Breast epithelium (tissue), 4 donors: ENCODE data around the gene TTYH3. TPM values are rescaled to one million over a fixed set of nuclear protein-coding genes. Genes with fewer than 3 reads are reported as not detected.

Source experiments
- DNase-seq, 2 donors: peaks; one replicate each; pipeline ENCODE4 v3.0.0-alpha.2; 2019; ENCODE audit warnings: low spot score in 2 of 2
- H3K27ac ChIP-seq, 2 donors: fragments of 200-600 bp; sonication (generic) in 1 of 2; one replicate each; pipeline ENCODE4 v1.5.1; 2016 to 2019; ENCODE audit warnings: mild to moderate bottlenecking in 1 of 2
- H3K27me3 ChIP-seq, 2 donors: fragments of 200-600 bp; sonication (generic) in 1 of 2; one replicate each; pipeline versions ENCODE4 v1.5.1 to v1.6.0; 2017 to 2019; ENCODE audit warnings: control low read depth in 1 of 2, mild to moderate bottlenecking in 1 of 2
- H3K36me3 ChIP-seq: fragments of 200-600 bp; one replicate; pipeline ENCODE4 v1.5.1; 2019
- H3K4me1 ChIP-seq, 2 donors: fragments of 200-600 bp; sonication (generic); one replicate each; pipeline ENCODE4 v1.5.1; 2016 to 2019; ENCODE audit warnings: control low read depth in 1 of 2
- H3K4me3 ChIP-seq, 3 donors: fragments of 200-600 bp; sonication (generic); 1 replicate in 2 of 3; 2 replicates in 1 of 3; pipeline ENCODE4 v1.5.1; 2016 to 2019; ENCODE audit warnings: mild to moderate bottlenecking in 3 of 3, moderate library complexity in 2 of 3
- H3K9me3 ChIP-seq, 2 donors: fragments of 200-600 bp; sonication (generic) in 1 of 2; one replicate each; pipeline ENCODE4 v1.5.1; 2016 to 2019; ENCODE audit warnings: control low read depth in 1 of 2
- POLR2A ChIP-seq: fragments of 450-650 bp; IDR thresholded peaks from one replicate; pipeline ENCODE4 v1.6.1; 2016; ENCODE audit warnings: antibody characterized with exemption, mild to moderate bottlenecking, moderate library complexity
- POLR2AphosphoS5 ChIP-seq, 3 donors: sonication (generic); formaldehyde crosslinking; IDR thresholded peaks; one replicate each; pipeline ENCODE4 v1.6.1; 2017; ENCODE audit warnings: antibody characterized with exemption in 3 of 3
- intact Hi-C: fragments of 100-400 bp; cut with DNase I; formaldehyde crosslinking; loops from one replicate; pipeline ENCODE4 v1.15.1; 2023; ENCODE audit warnings: low total_unique reads
- total RNA-seq, 3 donors: library from RNA; depleted of rRNA; stranded (reverse); fragments of >200 nt; gene quantifications; one replicate each; pipeline ENCODE4 v1.1.0, GENCODE V29; 2016
- TF ChIP-seq, protein P1 (sequence below), 3 donors: fragments of 450-650 bp; IDR thresholded peaks; one replicate each; pipeline ENCODE4 v1.5.1; 2016 to 2017; ENCODE audit warnings: antibody characterized with exemption in 3 of 3, mild to moderate bottlenecking in 3 of 3, moderate library complexity in 3 of 3

The TTYH3 gene
- total RNA-seq, 3 donors from 2014 or later = 11.6 to 17.9 (median 17.4) TPM

DNA sequence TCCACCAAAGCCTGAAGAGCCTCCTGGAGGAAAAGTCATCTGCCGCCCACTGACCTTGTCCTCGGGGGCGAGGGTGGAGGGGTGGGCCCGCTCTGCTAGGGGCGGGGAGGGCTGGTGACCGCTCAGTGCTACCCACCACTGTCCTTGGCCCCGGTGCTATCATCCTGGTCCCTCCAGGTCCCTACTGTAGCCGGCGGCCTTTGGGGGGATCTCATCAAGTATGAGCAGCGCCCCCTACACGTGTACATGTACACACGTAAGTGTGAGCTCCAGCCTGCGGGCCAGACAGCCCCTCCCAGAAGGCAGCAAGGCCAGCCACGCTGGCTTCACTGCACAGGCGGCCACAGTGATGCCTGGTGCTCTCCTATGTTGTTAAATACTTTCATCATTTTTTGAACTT is 19.6 kb downstream of the TTYH3 start:
- H3K36me3 ChIP-seq = no peaks in the 10 kb centered on the region
- no peaks in the 10 kb centered on the region for H3K4me1 ChIP-seq
- H3K27me3 ChIP-seq = no peaks in the 10 kb centered on the region
- DNase-seq = no peak
- H3K27ac ChIP-seq = no peak overlapping the region
- TF ChIP-seq POLR2AphosphoS5 (IDR thresholded peaks at IDR 0.05) = no peak
- TF ChIP-seq POLR2A = no peak
- TF ChIP-seq, protein P1, sequence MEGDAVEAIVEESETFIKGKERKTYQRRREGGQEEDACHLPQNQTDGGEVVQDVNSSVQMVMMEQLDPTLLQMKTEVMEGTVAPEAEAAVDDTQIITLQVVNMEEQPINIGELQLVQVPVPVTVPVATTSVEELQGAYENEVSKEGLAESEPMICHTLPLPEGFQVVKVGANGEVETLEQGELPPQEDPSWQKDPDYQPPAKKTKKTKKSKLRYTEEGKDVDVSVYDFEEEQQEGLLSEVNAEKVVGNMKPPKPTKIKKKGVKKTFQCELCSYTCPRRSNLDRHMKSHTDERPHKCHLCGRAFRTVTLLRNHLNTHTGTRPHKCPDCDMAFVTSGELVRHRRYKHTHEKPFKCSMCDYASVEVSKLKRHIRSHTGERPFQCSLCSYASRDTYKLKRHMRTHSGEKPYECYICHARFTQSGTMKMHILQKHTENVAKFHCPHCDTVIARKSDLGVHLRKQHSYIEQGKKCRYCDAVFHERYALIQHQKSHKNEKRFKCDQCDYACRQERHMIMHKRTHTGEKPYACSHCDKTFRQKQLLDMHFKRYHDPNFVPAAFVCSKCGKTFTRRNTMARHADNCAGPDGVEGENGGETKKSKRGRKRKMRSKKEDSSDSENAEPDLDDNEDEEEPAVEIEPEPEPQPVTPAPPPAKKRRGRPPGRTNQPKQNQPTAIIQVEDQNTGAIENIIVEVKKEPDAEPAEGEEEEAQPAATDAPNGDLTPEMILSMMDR (IDR thresholded peaks at IDR 0.05) = no peak
- H3K4me3 ChIP-seq = no peak overlapping the region
- H3K9me3 ChIP-seq = no peaks in the 10 kb centered on the region
- intact Hi-C loops = no loop called here

DNA sequence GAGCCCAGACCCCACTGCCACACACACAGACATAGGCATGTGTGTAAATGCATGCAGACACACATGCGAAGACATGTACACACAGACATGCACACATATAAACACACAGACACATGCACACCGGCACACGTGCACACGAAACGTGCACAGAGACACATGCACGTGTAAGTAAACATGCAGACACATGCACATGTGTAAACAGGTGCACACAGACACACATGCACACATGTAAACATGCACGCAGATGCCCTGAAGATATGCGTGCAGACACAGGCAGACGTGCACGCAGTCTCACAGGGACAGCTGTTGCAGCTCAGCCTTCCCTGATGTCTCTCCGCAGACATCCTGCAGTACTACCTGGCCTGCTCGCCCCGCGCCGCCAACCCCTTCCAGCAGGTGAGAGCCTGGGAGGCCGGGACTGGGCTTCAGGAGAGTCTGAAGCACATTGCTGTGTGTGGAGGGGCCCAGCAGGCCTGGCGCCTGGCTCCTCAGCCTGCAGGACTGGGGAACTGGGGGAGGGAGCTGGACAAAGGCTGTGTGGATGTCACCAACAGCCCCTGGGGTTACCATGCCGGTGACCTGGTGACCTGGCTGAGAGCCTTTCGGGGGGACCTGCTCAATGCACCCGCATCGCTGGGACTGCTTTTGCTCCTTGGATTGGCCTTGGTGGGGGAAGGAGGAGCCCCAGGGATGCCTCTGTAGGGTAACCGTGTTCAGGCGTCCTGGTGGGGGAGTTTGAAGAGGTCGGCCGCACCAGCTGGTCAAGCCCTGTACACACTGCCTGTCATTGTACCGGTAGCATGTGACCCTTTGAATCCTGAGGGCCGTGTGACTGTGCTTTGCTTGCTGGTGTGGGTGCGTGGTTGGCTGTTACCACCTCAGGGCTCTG is 20.3 kb downstream of the TTYH3 start:
- H3K36me3 ChIP-seq = no peaks in the 10 kb centered on the region
- no peak overlapping the region for H3K4me3 ChIP-seq
- no peaks in the 10 kb centered on the region for H3K4me1 ChIP-seq
- intact Hi-C loops = no loop called here
- TF ChIP-seq POLR2AphosphoS5 (IDR thresholded peaks at IDR 0.05) (no peak), POLR2A (no peak)
- TF ChIP-seq, protein P1 (IDR thresholded peaks at IDR 0.05) = no peak
- no peaks in the 10 kb centered on the region for H3K9me3 ChIP-seq
- DNase-seq = no peak
- no peaks in the 10 kb centered on the region for H3K27me3 ChIP-seq
- no peak overlapping the region for H3K27ac ChIP-seq

DNA sequence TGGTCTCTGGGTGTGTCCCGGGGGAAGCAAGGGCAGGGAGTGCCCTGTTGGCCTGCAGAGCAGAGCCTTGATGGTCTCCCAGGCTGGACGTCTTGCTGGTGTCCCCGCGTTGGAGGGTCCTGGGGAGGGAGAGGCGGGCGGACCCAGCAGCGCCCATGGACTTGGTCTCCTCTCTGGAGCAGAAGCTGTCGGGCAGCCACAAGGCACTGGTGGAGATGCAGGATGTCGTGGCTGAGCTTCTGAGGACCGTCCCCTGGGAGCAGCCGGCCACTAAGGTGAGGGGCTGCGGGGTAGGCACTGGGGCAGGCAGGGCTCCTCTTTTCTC is 20.9 kb downstream of the TTYH3 start:
- no peaks in the 10 kb centered on the region for H3K4me1 ChIP-seq
- no peak overlapping the region for H3K4me3 ChIP-seq
- H3K27ac ChIP-seq = no peak overlapping the region
- intact Hi-C loops = no loop called here
- TF ChIP-seq POLR2A (no peak), POLR2AphosphoS5 (IDR thresholded peaks at IDR 0.05) (no peak)
- TF ChIP-seq, protein P1 (IDR thresholded peaks at IDR 0.05) = no peak
- no peaks in the 10 kb centered on the region for H3K9me3 ChIP-seq
- no peaks in the 10 kb centered on the region for H3K36me3 ChIP-seq
- DNase-seq = no peak
- no peaks in the 10 kb centered on the region for H3K27me3 ChIP-seq

DNA sequence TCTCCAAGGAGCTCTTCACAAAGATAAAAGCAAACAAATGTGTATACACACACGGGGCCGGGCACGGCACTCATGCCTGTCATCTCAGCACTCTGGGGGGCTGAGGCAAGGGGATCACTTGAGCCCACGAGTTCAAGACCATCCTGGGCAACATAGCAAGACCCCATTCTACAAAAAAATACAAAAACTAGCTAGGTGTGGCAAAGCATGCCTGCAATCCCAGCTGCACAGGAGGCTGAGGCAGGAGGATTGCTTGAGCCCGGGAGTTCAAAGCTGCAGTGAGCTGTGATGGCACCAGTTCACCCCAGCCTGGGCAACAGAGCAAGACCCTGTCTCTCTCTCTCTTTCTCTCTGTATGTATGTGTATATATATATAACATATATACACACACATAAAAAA is 22.3 kb downstream of the TTYH3 start:
- TF ChIP-seq POLR2A (no peak), POLR2AphosphoS5 (IDR thresholded peaks at IDR 0.05) (no peak)
- TF ChIP-seq, protein P1 (IDR thresholded peaks at IDR 0.05) = no peak
- no peak for DNase-seq
- intact Hi-C loops = no loop called here
- Histone ChIP-seq H3K27ac (no peak overlapping the region), H3K36me3 (no peaks in the 10 kb centered on the region), H3K4me1 (no peaks in the 10 kb centered on the region), H3K27me3 (no peaks in the 10 kb centered on the region), H3K9me3 (no peaks in the 10 kb centered on the region), H3K4me3 (no peak overlapping the region)

DNA sequence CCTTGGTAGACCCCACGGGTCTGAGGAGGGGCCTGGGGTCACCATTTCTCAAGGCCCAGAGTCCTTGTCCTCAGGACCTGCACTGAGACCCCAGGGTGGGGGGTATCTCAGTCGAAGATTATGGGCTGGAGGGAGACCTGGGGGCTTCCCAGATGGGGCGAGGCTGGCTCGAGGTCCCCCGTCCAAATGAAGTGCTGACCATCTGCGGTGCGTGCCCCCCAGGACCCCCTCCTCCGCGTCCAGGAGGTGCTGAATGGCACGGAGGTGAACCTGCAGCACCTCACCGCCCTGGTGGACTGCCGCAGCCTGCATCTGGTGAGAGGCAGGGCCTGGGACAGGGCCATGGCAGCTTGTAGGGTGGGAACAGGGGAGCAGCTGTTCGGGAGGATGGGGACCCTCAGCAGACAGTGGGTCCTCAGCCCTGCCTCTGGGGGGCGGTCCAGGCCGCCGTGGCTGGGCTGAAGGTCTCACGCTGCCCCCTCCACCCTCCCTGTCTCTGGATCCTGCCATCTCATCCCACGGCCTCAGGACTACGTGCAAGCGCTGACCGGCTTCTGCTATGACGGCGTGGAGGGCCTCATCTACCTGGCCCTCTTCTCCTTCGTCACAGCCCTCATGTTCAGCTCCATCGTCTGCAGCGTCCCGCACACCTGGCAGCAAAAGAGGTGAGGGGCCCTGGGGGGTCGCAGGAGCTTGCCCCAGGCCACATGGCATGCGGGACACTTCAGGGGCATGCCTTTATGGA is 24.3 kb downstream of the TTYH3 start:
- no peaks in the 10 kb centered on the region for H3K36me3 ChIP-seq
- H3K27ac ChIP-seq = no peak overlapping the region
- no peaks in the 10 kb centered on the region for H3K27me3 ChIP-seq
- DNase-seq = no peak
- H3K4me1 ChIP-seq = no peaks in the 10 kb centered on the region
- no peaks in the 10 kb centered on the region for H3K9me3 ChIP-seq
- H3K4me3 ChIP-seq = no peak overlapping the region
- intact Hi-C loops = no loop called here
- TF ChIP-seq POLR2AphosphoS5 (IDR thresholded peaks at IDR 0.05) (no peak), POLR2A (no peak)
- TF ChIP-seq, protein P1 (IDR thresholded peaks at IDR 0.05) = no peak
